ENCODE data around the gene AACS. TPM values are rescaled to one million over a fixed set of nuclear protein-coding genes. Genes with fewer than 3 reads are reported as not detected.
A peak's percentile ranks its signal among the peaks of the same experiment; 100 is the strongest.

The AACS gene
- total RNA-seq, 1 donor from 2014 or later: 34.6 TPM

- no peak for DNase-seq (ENCODE audit: low spot score in 2 of 2, unreplicated experiment in 2 of 2)
- TF ChIP-seq CTCF (IDR thresholded peaks at IDR 0.05; ENCODE audit: unreplicated experiment): no peak
- no peak overlapping the region for H3K27ac Mint-ChIP-seq
- peaks cover 87% of the 10 kb centered on the region for H3K27me3 Mint-ChIP-seq (ENCODE audit: low read depth)
- no peaks in the 10 kb centered on the region for H3K9me3 Mint-ChIP-seq
- peaks cover 9% of the 10 kb centered on the region for H3K4me1 Mint-ChIP-seq
- H3K4me3 Mint-ChIP-seq: no peak overlapping the region
- no peaks in the 10 kb centered on the region for H3K36me3 Mint-ChIP-seq
These were observed 115.9 kb downstream of the AACS start for GRCh38 chr12:125181107-125181506.

- H3K4me1 Mint-ChIP-seq: peaks cover 11% of the 10 kb centered on the region
- H3K9me3 Mint-ChIP-seq: no peaks in the 10 kb centered on the region
- H3K27me3 Mint-ChIP-seq (ENCODE audit: low read depth): peaks cover 82% of the 10 kb centered on the region
These were observed 118.2 kb downstream of the AACS start for GRCh38 chr12:125183187-125184067.

DNA sequence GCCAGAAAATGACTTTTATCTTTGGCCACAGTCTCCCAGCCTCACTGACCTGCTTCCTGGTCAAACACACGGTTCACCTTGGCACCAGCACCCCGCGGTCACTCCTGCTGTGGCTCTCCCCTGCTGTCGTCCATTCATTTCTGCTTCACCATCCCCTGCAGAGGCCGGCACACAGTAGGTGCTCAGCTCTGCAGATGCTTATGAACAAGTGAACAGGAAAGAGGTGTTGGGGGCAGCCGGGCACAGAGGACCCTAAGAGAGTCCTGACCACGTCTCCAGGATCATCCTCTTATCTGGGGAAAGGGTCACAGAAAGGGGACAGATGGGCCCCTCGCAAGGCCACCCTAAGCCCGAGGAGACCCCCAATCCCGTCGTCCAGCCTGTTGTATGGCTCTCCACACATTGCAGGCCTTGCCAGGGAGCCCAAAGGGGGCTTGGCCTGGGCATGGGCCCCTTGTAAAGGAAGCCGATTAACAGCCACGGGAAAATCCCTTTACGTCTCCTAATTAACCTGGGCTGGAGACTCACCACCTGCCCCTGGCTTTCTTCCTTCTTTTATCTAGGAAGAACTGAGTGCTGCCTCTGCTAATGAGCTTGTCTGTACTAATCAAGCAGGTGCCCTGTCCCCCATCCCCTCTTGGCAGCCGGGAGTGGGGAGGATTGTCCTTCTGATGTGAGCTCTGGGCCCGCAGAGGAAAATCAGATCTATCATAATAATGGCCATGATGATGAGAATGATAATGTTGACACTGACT is 119.2 kb downstream of the AACS start:
- H3K4me1 Mint-ChIP-seq: peaks cover 15% of the 10 kb centered on the region
- no peak for TF ChIP-seq CTCF (IDR thresholded peaks at IDR 0.05; ENCODE audit: unreplicated experiment)
- no peaks in the 10 kb centered on the region for H3K9me3 Mint-ChIP-seq
- DNase-seq (ENCODE audit: low spot score in 2 of 2, unreplicated experiment in 2 of 2): no peak
- peaks cover 87% of the 10 kb centered on the region for H3K27me3 Mint-ChIP-seq (ENCODE audit: low read depth)
- H3K4me3 Mint-ChIP-seq: no peak overlapping the region
- H3K27ac Mint-ChIP-seq: no peak overlapping the region
- no peaks in the 10 kb centered on the region for H3K36me3 Mint-ChIP-seq

More at GRCh38 chr12:125183187-125184067, 118.2 kb downstream of the AACS start:
- peak; percentile 100 for TF ChIP-seq CTCF (IDR thresholded peaks at IDR 0.05; ENCODE audit: unreplicated experiment)
- Mint-ChIP-seq H3K4me3 (no peak overlapping the region), H3K36me3 (no peaks in the 10 kb centered on the region), H3K27ac (no peak overlapping the region)
- DNase-seq (ENCODE audit: low spot score in 2 of 2, unreplicated experiment in 2 of 2): peak; percentile 68 to 90

- no peaks in the 10 kb centered on the region for H3K9me3 Mint-ChIP-seq
- no peaks in the 10 kb centered on the region for H3K36me3 Mint-ChIP-seq
- H3K4me1 Mint-ChIP-seq: peaks cover 15% of the 10 kb centered on the region
- DNase-seq (ENCODE audit: low spot score in 2 of 2, unreplicated experiment in 2 of 2): no peak
- no peak overlapping the region for H3K27ac Mint-ChIP-seq
- peak overlapping the region; percentile 59 for H3K4me3 Mint-ChIP-seq
- peaks cover 88% of the 10 kb centered on the region for H3K27me3 Mint-ChIP-seq (ENCODE audit: low read depth)
- TF ChIP-seq CTCF (IDR thresholded peaks at IDR 0.05; ENCODE audit: unreplicated experiment): no peak
These were observed 120.1 kb downstream of the AACS start for GRCh38 chr12:125185311-125185739.

DNA sequence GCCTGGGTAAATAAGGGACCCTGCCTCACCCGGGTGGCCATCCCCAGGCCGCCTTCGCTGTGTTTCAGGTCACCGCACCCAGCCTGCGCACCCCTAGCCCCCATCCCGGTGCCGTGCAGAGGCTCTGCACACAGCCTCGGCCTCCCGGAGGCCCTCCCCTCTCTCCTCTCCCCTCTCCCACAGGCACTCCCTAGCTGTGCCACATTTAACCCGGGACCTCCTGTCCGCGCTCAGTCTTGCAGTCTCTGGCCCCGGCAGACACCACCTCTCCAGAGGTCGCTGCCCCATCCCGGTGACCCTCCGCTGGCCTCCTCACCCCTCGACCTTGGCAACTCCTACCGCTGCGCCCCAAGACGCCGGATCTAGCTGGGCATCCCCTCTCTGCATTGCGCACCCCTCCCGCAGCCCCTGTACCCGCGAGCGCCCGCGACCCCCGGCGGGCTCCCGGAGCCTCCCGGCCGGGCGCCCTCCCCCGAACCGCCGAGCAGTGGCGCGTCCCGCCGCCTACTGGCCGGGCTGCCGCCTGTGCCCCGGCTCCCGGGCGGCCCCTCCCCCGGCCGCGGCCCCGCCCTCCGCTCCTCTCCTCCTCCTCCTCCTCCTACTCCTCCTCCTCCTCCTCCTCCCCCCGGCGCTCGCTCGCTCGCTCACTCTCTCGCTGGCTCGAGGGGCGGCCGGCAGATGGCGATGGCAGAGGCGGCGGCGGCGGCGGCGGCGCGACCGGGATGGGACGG is 120.7 kb downstream of the AACS start, which contains the start of gene TMEM132B:
Gene TMEM132B, plus strand, starts transcription at position 647 of the 731 bp plus-strand sequence.
- H3K4me3 Mint-ChIP-seq: peak within 1 kb of the TSS; percentile 59
- no peak within 1 kb of the TSS for H3K27ac Mint-ChIP-seq
- DNase-seq (ENCODE audit: low spot score in 2 of 2, unreplicated experiment in 2 of 2): peak; percentile 45 to 59
- TF ChIP-seq CTCF (IDR thresholded peaks at IDR 0.05; ENCODE audit: unreplicated experiment): peak; percentile 24
- no peaks in the 10 kb centered on the region for H3K36me3 Mint-ChIP-seq
- H3K4me1 Mint-ChIP-seq: peaks cover 15% of the 10 kb centered on the region
- H3K9me3 Mint-ChIP-seq: no peaks in the 10 kb centered on the region
- H3K27me3 Mint-ChIP-seq (ENCODE audit: low read depth): peaks cover 86% of the 10 kb centered on the region

All from mesothelial cell of epicardium (in vitro differentiated cells).